Stimulated activated CD4-positive, alpha-beta T cell treated with anti-CD3 and anti-CD28 coated beads, Interleukin-1b, Interleukin-23, amount 100 ng/mL, for 24 hours (primary cell): ENCODE measurements around the gene LYZL1.
"Not testable (repeated sequence)": the region's sequence is repeated elsewhere in the genome, so short reads cannot be mapped to it uniquely, and the experiment has no call there.

Experiments
- DNase-seq, 4 experiments: peaks; one replicate each; pipeline ENCODE4 v3.0.0-alpha.2; 2020; ENCODE audit warnings: low read depth in 4 of 4, low spot score in 1 of 4

LYZL1 gene

DNA sequence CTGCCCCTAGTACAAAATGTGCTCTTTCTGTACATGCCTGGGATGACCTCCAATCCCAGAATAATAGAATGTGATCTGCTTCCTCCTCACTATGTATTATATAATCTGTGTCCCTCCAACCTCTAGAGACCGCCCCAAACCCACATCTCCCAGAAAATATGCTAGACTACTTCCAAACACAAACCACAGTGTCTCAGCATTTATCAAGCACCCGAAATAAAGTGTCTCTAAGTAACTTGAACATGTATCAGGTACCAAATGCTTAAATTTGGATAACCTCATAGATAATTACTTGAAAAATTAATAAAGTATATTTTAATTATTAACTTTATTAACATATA lies 16.1 kb downstream of the LYZL1 start:
- DNase-seq: no peak

DNA sequence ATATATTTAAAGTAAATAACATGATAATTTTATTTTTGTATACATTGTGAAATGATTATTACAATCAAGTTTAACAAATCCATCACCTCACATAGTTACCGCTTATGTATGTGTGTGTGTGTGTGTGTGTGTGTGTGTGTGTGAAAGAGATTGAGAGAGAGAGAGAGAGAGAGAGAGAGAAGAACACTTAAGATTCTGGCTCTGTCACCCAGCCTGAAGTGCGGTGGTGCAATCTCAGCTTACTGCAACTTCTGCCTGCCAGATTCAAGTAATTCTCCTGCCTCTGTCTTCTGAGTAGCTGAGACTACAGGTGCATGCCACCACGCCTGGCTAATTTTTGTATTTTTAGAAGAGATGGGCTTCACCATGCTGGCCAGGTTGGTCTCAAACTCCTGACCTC lies 17.8 kb downstream of the LYZL1 start:
- DNase-seq: no peak

DNA sequence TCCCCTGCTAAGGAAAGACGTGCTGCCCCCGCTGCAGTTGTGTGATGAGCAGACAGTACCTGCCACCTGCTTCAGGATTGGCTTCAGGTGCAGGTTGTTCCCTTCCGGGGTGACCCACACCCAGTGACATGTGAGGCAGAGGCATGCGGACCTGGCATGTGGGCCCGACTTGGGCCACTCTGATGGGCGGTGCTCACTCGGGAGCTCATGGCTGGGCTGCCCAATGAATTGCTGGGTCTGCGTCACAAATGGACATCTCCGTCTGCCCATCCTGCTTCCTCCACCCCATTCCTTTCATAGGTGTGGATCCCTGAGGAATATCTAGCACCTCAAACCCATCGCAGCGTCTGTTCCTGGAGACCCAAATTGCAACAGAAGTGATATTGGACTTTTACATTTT lies 19.3 kb downstream of the LYZL1 start:
- not testable (repeated sequence) for DNase-seq

DNA sequence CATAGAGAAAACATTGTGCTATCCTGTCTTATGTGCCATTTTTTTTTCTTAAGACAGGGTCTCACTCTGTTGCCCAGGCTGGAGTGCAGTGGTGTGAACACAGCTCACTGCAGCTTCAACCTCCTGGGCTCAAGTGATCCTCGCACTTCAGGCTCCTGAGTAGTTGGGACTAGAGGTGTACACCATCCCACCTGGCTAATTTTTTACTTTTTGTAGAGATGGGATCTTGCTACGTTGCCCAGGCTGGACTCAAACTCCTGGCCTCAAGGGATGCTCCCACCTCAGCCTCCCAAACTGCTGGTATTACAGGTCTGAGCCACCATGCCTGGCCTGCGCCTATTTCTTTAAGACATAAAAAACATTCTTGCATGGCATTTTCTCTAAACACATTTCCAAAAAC lies 20.6 kb downstream of the LYZL1 start:
- no peak for DNase-seq

GRCh38 chr10:29310463-29310862 lies 21.6 kb downstream of the LYZL1 start:
- not testable (repeated sequence) for DNase-seq

- no peak for DNase-seq
Measured at GRCh38 chr10:29313071-29313470, 24.2 kb downstream of the LYZL1 start.

DNA sequence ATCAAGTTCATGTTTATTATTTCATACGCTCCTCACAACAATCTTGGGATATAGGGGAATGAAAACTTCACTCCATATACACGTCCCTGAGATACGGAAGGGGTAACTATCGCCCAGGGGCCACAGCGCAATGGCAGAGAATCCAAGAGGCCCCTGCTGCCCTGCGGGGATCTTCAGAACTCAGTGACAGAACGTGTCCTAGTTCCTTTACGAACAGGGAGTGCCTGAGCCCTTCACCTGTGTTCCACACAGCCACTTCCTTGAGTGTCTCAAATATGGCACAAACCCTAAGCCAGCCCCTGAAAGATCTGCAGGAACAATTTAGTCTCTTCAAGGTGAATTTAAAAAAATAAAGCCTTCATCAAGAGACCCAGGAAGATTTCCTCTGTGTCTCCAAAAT lies 25.9 kb downstream of the LYZL1 start:
- DNase-seq: no peak

GRCh38 chr10:29315814-29316213 lies 26.9 kb downstream of the LYZL1 start:
- no peak for DNase-seq

DNA sequence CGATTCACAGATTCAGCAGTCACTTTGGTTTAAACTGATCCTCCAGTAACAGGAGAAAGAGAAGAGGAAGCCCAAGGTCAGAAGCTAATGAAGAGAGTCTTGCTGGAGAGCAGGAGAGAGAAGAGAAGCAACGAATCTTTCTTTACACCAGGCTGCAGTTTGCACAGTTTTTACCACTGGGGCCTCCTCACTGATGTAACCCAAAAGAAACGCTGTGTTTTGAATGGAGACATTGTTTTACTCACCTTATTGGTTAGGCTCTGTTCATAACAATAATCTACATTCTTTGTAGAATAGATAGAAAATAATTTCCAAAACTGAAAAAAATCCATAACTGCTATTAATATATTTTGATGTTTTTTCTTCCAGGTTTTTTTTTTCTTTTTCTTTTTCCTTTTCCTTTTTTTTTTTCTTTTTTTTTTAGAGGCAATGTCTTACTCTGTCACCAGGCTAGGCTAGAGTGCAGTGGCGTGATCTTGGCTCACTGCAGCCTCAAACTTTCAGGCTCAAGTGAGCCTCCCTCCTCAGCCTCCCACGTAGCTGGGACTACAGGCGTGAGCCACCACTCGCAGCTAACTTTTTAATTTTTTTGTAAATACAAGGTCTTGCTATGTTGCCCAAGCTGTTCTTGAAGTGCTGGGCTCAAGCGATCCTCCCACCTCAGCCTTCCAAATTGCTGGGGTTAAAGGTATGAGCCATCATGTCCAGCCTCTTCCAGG lies 27.6 kb downstream of the LYZL1 start:
- DNase-seq: no peak

GRCh38 chr10:29317027-29317420 lies 28.2 kb downstream of the LYZL1 start:
- DNase-seq: no peak

GRCh38 chr10:29317423-29318021 lies 28.7 kb downstream of the LYZL1 start:
- DNase-seq: no peak

DNA sequence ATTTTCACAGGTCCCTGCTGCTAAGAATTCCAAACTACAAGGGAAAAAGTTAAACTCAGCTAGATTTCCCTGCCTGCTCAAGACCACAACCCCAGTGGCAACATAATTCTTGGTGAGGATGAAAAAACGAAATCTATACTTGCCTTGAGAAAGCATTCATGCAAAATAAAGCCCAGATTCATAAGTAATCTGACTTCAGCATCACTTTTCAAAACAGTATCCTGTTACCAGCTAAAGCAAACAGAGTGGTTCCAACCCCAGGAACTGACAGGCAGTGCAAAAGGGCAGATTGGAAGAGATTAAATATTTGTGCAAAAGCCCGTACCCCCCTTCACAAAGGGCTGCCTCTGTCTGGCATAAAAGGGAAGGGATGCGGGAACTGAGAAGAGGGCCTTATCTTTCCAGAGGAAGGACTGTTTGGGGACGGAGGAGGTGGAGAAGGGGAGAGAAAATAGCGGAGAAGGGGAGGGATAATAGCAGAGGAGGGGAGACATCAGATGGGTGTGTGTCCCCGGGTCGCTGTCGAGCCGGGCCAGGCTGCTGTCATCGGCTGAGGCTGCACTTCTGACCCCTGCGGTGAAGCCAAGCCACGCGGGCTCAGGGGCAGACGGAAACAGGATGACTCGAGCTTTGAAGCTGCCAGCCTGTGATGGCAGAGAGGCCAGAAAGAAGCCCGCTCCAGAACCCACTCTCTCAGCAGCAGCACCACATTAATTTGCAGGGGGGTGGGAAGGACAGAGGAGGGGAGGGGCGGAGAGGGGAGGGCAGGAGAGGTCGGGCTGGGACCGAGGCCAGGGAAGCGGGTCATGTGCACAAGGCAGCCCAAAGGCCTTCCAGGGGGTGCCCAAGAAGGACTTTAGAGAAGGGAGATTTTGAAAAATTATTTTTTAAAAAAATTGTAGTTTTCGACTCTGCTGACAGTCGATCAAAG lies 29.5 kb downstream of the LYZL1 start:
- DNase-seq: not testable (repeated sequence)

DNA sequence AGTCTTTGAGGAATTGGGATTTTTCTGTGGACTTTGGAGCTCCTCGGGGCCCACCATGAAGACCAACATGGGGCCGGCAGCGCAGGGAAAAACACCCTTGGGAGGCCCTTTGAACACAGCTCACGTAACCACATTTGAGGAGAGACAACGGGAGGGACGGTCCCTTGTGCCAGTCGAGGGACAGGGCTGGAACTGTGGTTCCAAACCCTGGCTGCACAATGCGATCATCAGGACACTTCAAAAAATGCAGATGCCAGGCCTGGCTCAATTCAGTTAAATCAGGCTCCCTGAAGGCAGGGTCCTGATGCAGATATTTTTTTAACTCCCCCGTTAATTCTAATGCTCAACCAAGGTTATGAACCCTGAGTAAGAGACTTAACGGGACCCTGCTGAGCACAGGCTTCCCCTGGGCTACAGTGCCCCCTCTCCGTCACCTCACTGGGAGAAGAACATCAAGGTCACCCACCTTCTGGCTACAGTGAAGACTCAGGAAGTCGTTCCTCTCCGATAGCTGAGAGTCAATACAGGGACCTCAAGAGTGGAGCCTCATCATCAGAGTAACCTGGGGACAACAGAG lies 30.4 kb downstream of the LYZL1 start:
- DNase-seq: no peak

DNA sequence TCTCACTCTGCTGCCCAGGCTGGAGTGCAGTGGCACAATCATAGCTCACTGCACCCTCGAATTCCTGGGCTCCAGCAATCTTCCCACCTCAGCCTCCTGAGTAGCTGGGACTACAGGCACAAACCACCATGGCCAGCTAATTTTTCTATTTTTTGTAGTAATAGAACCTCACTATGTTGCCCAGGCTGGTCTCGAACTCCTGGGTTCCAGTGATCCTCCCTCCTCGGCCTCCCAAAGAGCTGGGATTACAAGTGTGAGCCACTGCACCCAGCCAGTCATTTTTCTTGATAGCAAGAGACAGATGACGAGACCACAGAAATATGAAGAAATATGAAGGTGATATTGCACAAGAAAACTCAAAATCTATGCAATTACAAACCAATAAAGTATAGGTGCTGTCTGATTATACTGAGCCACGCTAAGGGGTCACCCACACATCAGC lies 31.8 kb downstream of the LYZL1 start:
- DNase-seq: not testable (repeated sequence)

DNA sequence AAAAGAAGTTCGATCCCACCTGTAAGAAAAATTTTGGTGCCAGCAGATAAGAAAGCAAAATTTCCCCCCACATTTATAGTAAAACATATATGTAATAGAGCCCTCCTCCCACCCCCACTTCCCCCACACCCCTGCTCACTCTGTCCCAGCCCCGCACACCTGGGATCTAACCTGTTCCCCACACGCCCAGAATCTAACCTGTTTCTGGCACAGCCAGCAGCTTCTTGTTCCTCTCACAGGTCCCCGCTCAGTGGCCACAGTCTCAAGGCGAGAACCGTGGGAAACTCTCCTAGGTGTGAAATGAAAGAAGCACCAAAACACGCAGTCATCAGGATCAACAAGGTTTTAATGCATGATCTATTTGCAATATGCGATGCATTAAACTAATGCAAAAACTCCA lies 32.8 kb downstream of the LYZL1 start:
- DNase-seq: no peak

GRCh38 chr10:29322918-29323317 lies 34.0 kb downstream of the LYZL1 start:
- no peak for DNase-seq

DNA sequence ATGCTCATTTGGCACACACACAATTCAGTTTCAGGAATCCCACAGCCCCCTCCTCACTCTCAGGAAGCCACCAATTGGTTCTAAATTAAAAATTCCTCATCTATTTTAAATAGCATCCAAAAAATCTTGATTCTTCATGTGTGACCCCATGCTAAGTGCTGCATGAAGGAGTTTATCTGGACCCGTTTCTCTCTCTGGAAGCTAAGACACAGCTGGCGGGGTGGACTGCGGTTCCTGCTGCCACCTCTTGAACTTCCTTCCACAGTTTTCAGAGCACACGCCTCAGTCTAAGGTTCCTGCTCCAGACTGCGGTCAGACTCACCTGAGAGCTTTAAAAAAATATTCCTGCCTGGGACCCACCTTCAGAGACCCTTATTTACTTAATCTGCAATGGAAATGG lies 34.5 kb downstream of the LYZL1 start:
- DNase-seq: no peak

DNA sequence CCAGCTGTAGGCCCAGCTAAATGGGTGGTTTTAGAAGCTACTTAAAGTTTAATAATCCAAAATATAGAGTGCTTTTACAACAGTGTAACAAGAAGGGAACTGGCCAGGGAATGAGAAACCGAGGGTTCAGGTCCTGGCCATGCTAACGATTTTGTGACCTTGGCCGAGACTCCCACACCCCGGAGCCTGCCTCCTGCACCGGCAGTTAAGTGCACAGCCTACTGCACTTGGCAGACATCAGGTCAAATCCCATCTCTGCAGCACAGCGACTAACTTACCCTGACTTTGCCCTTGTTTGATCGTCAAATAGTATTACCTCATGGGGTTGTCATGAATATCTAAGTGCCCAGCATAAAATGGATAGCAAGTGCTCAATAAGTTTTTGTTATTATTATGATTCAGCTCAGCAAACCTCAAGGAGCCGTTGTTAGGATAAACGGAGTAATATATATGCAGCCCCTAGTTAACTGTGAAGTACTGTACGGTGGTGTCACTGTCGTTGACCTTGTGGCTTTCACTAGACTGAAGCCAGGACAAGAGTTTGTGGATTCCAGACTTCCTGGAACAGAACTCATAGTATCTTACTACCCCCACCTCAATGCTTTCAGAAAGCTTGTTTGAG lies 35.5 kb downstream of the LYZL1 start:
- DNase-seq: no peak

GRCh38 chr10:29326299-29326698 lies 37.4 kb downstream of the LYZL1 start:
- DNase-seq: no peak

- DNase-seq: no peak
Measured at GRCh38 chr10:29326886-29327745, 38.2 kb downstream of the LYZL1 start.
